Measurements from ENCODE around the gene PHPT1. TPM values are rescaled to one million over a fixed set of nuclear protein-coding genes. Genes with fewer than 3 reads are reported as not detected.
A peak's percentile ranks its signal among the peaks of the same experiment; 100 is the strongest.

Gene PHPT1
- total RNA-seq, 1 donor from 2014 or later = 215 TPM

- no peak for TF ChIP-seq CTCF (IDR thresholded peaks at IDR 0.05; ENCODE audit: insufficient read depth, low read depth, low read length)
- TF ChIP-seq EZH2 (IDR thresholded peaks at IDR 0.05; ENCODE audit: insufficient read depth, low read length) = no peak
- Histone ChIP-seq H3K27ac (ENCODE audit: low read depth, low read length) (peak overlapping the region; percentile 26), H3K9ac (ENCODE audit: low read length) (peak overlapping the region; percentile 85), H3K4me2 (ENCODE audit: low read length) (peak overlapping the region; percentile 100), H3K9me3 (ENCODE audit: insufficient read depth, low read depth, low read length) (peaks cover 5% of the 10 kb centered on the region), H2AFZ (ENCODE audit: low read depth, low read length) (peak overlapping the region; percentile 47), H3K79me2 (ENCODE audit: insufficient read depth, low read length) (peaks cover 11% of the 10 kb centered on the region), H3K4me1 (ENCODE audit: insufficient read depth, low read length) (peaks cover 9% of the 10 kb centered on the region), H3K36me3 (ENCODE audit: insufficient read depth, low read length) (no peaks in the 10 kb centered on the region), H3K4me3 (ENCODE audit: insufficient read depth, low read depth, low read length) (peak overlapping the region; percentile 91), H4K20me1 (ENCODE audit: insufficient read depth, low read length) (peaks cover 15% of the 10 kb centered on the region), H3K27me3 (ENCODE audit: insufficient read depth, low read length) (peaks cover 7% of the 10 kb centered on the region)
- FAIRE-seq (no peak), DNase-seq (ENCODE audit: low read depth) (no peak)
- Mint-ChIP-seq H3K27ac (ENCODE audit: unreplicated experiment) (peak overlapping the region; percentile 87), H3K27me3 (ENCODE audit: low read depth, unreplicated experiment) (no peaks in the 10 kb centered on the region), H3K9me3 (ENCODE audit: unreplicated experiment) (peaks cover 3% of the 10 kb centered on the region), H3K36me3 (ENCODE audit: low read depth, unreplicated experiment) (no peaks in the 10 kb centered on the region), H3K4me1 (ENCODE audit: low read depth, unreplicated experiment) (peaks cover 2% of the 10 kb centered on the region), H3K4me3 (ENCODE audit: unreplicated experiment) (peak overlapping the region; percentile 88)
These were observed 1.0 kb downstream of the PHPT1 start for GRCh38 chr9:136849960-136850865.

DNA sequence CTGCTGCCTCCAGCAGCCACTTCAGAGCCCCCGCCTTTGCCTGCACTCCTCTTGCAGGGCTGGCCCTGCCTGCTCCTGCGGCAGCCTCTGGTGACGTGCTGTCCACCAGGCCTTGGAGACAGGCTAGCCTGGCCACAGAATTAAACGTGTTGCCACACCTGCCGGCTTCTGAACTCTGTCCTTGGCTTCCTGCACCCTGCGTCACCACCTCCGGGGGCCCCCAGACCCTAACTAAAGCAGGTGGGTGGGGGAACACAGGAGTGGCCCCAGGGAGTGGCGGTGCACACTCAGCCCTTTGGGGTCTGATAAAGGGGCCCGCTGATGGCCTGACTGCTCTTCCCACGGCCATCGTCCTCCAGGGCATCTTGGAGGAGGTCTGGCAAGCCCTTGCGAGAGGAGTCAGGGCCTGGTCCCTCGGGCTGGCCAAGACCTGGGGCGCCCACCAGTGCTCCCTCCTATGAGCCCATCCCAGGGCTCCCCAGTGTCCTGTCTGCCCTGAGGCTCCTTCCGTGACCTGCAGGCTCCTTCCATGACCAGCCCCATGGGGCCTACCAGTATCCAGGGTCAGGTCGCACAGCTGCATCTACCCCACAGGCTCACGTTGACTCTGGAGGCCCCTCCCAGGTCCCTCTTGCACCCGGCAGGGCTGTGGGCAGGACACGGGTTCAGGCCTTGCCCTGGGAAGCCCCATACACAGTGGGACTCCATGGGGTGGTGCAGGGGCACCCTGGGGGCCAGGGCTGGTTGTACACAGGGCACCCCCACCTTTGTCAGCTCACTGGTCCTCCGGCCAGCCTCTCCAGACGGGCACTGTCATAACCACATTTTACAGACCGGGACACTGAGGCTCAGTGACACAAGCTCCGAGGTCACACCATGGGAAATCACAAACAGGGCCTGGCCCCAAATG is 1.9 kb downstream of the PHPT1 start:
- H3K27me3 ChIP-seq (ENCODE audit: insufficient read depth, low read length) = peaks cover 7% of the 10 kb centered on the region
- peaks cover 3% of the 10 kb centered on the region for H3K9me3 Mint-ChIP-seq (ENCODE audit: unreplicated experiment)
- TF ChIP-seq CTCF (IDR thresholded peaks at IDR 0.05; ENCODE audit: insufficient read depth, low read depth, low read length) (no peak), EZH2 (IDR thresholded peaks at IDR 0.05; ENCODE audit: insufficient read depth, low read length) (no peak)
- H3K79me2 ChIP-seq (ENCODE audit: insufficient read depth, low read length) = peaks cover 11% of the 10 kb centered on the region
- peak overlapping the region; percentile 88 for H3K4me3 Mint-ChIP-seq (ENCODE audit: unreplicated experiment)
- H3K9me3 ChIP-seq (ENCODE audit: insufficient read depth, low read depth, low read length) = peaks cover 3% of the 10 kb centered on the region
- no peaks in the 10 kb centered on the region for H3K36me3 Mint-ChIP-seq (ENCODE audit: low read depth, unreplicated experiment)
- no peaks in the 10 kb centered on the region for H3K27me3 Mint-ChIP-seq (ENCODE audit: low read depth, unreplicated experiment)
- peaks cover 2% of the 10 kb centered on the region for H3K4me1 Mint-ChIP-seq (ENCODE audit: low read depth, unreplicated experiment)
- no peak overlapping the region for H3K4me3 ChIP-seq (ENCODE audit: insufficient read depth, low read depth, low read length)
- DNase-seq (ENCODE audit: low read depth) (no peak), FAIRE-seq (no peak)
- peaks cover 15% of the 10 kb centered on the region for H4K20me1 ChIP-seq (ENCODE audit: insufficient read depth, low read length)
- H3K27ac Mint-ChIP-seq (ENCODE audit: unreplicated experiment) = no peak overlapping the region
- H3K4me2 ChIP-seq (ENCODE audit: low read length) = peak overlapping the region; percentile 100
- no peak overlapping the region for H3K27ac ChIP-seq (ENCODE audit: low read depth, low read length)
- no peak overlapping the region for H2AFZ ChIP-seq (ENCODE audit: low read depth, low read length)
- peaks cover 9% of the 10 kb centered on the region for H3K4me1 ChIP-seq (ENCODE audit: insufficient read depth, low read length)
- no peaks in the 10 kb centered on the region for H3K36me3 ChIP-seq (ENCODE audit: insufficient read depth, low read length)
- no peak overlapping the region for H3K9ac ChIP-seq (ENCODE audit: low read length)

Measured in astrocyte (in vitro differentiated cells and primary cell).